GM12878 (cell line): ENCODE measurements around the gene IPMK.

ENCODE experiments used
- CEBPB ChIP-seq, 2 experiments: fragments of 150-350 bp in 1 of 2; IDR thresholded peaks; 2 replicates each; pipeline ENCODE4 v1.6.1; 2012 to 2014; ENCODE audit warnings: low read depth in 2 of 2, low read length in 2 of 2, borderline replicate concordance in 1 of 2, inconsistent platforms in 1 of 2
- KDM1A ChIP-seq: fragments of 200-600 bp; sonication (generic); IDR thresholded peaks from 2 replicates; pipeline ENCODE4 v1.6.1; 2016; ENCODE audit warnings: borderline replicate concordance
- PML ChIP-seq: IDR thresholded peaks from 2 replicates; pipeline ENCODE4 v1.6.1; 2012; ENCODE audit warnings: low read length, inconsistent platforms
- TAF1 ChIP-seq: IDR thresholded peaks from 2 replicates; pipeline ENCODE4 v1.6.1; 2011; ENCODE audit warnings: mild to moderate bottlenecking, low read depth, low read length, borderline replicate concordance
- TF ChIP-seq, protein P1 (sequence below), 3 experiments: IDR thresholded peaks in 2 of 3; conservative IDR thresholded peaks in 1 of 3; 2 replicates each; pipeline ENCODE4 v1.5.1; 2011; ENCODE audit warnings: low read depth in 3 of 3, low read length in 3 of 3, mild to moderate bottlenecking in 3 of 3, control low read depth in 2 of 3, moderate library complexity in 2 of 3, inconsistent platforms in 1 of 3, mixed read lengths in 1 of 3; ENCODE audit not compliant: control insufficient read depth in 2 of 3, insufficient read depth in 1 of 3; ENCODE audit errors: extremely low read depth in 1 of 3

DNA sequence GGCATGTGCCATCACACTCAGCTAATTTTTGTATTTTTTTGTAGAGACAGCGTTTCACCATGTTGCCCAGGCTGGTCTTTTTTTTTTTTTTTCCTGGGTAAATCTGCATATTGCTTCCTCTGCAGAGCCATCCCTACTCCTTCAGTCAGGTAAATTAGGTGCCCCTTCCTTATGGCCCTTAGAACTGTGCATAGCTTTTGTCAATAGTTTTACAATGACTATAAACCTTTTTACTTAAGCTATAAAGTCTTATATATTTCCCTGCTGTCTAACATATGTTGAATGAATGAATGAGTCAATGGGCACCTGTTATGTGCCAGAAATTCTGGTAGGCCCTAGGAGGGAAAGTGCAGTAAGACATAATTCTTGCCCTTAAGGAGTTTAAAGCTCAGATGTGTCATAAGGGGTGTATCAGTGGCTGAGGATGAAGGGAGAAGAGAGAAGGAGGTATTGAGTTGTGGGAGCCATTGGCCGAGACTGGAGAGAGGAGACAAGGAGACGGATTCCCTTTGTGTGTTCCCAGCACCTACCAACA, 36.5 kb upstream of the IPMK start:
- TF ChIP-seq CEBPB (IDR thresholded peaks at IDR 0.05; ENCODE audit: borderline replicate concordance in 1 of 2, low read depth in 2 of 2, low read length in 2 of 2) = no peak
- TF ChIP-seq, protein P1, sequence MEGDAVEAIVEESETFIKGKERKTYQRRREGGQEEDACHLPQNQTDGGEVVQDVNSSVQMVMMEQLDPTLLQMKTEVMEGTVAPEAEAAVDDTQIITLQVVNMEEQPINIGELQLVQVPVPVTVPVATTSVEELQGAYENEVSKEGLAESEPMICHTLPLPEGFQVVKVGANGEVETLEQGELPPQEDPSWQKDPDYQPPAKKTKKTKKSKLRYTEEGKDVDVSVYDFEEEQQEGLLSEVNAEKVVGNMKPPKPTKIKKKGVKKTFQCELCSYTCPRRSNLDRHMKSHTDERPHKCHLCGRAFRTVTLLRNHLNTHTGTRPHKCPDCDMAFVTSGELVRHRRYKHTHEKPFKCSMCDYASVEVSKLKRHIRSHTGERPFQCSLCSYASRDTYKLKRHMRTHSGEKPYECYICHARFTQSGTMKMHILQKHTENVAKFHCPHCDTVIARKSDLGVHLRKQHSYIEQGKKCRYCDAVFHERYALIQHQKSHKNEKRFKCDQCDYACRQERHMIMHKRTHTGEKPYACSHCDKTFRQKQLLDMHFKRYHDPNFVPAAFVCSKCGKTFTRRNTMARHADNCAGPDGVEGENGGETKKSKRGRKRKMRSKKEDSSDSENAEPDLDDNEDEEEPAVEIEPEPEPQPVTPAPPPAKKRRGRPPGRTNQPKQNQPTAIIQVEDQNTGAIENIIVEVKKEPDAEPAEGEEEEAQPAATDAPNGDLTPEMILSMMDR (IDR thresholded peaks at IDR 0.05 in 2 of 3, conservative IDR thresholded peaks at IDR 0.05 in 1 of 3; ENCODE audit: control insufficient read depth in 2 of 3, extremely low read depth in 1 of 3, insufficient read depth in 1 of 3, low read depth in 3 of 3, low read length in 3 of 3) = no peak
- TF ChIP-seq KDM1A = no peak
- no peak for TF ChIP-seq TAF1
- TF ChIP-seq PML = no peak
